Activated CD8-positive, alpha-beta memory T cell treated with anti-CD3 and anti-CD28 coated beads, Interleukin-2, amount 50 U/mL, for 1 hour (primary cell): ENCODE data around the gene RTL9.
"Not testable (repeated sequence)": the region's sequence is repeated elsewhere in the genome, so short reads cannot be mapped to it uniquely, and the experiment has no call there.

Source experiments
- DNase-seq: peaks from one replicate; pipeline ENCODE4 v3.0.0-alpha.2; 2020; ENCODE audit errors: extremely low read depth

RTL9 gene

DNA sequence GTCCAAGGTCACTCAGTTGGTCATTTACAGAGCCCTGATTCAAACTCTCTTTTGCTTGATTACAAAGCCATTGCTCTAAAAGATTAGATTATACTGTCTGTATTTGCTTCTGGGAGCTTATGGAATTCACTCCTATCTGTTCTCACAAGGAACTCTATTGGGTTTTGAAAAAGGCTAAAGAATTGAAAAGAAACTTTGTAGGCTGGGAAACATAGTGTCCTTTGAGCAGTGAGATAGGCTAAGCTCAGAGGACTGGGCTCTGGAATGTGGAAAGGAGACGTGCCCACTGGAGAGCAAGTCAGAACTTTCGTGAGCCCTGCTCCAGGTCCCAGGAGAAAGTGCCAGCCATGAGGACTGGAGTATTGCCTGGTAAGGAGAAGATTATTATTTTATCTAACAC, at the start of gene RTL9:
Gene RTL9 (plus strand): TSS at position 301 of the 400 bp plus-strand sequence. CDS start 91,770 bp downstream, outside the sequence.
- DNase-seq, result no peak

DNA sequence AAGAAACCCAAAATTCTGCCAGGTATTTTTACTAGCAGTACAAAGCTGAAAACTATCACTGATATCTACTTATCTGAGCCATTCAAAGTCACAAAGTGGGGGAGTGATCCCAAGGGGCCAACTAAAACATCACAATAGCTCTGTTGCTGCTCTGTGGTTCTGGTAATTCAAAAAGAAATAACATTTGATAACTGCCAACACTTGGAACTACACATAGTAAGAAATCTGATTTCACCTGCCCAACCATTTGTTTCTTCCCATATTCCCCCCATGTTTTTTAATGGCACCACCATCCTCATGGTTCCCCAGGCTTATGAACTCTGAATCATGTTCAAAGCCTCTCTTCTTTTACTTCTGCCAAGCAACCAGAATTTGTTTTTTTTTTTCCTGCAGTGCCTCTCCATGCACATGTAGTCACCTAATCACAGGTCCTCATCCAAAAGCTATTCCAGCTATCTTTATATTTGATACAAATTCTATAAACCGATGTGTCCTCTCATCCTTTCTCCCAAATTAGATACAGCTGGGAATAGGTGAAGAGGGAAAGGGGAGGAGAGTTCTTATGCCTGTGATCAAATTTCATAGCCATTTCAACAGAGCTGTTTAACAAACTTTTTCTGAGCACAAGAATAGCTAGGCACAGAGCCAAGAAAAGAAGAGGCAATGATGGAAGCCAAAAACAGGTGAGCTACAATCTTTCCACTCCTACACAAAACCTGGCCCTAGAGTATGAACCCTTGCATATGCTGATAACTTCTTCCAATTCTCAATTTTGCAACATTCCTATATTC, 48.5 kb upstream of the RTL9 start:
- DNase-seq, result no peak

DNA sequence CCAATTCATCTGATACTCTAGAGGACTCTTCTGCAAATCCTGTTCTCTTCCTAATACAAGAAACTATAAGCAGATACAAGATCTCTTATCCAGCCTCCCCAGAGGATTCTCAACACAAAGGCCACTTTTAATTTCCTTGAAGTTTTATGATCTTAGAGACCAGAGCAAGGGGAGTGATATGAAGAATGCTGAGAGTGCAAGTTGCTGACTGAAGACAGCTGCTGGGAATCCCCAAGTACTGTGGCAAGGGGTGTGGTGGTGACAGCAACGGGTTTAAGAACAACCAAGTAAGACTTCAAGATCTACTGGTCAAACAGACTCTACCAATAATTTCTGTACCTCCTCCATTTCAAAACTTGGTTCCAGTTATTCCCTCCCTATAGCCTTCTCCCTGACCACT, 47.8 kb upstream of the RTL9 start:
- DNase-seq, result no peak

DNA sequence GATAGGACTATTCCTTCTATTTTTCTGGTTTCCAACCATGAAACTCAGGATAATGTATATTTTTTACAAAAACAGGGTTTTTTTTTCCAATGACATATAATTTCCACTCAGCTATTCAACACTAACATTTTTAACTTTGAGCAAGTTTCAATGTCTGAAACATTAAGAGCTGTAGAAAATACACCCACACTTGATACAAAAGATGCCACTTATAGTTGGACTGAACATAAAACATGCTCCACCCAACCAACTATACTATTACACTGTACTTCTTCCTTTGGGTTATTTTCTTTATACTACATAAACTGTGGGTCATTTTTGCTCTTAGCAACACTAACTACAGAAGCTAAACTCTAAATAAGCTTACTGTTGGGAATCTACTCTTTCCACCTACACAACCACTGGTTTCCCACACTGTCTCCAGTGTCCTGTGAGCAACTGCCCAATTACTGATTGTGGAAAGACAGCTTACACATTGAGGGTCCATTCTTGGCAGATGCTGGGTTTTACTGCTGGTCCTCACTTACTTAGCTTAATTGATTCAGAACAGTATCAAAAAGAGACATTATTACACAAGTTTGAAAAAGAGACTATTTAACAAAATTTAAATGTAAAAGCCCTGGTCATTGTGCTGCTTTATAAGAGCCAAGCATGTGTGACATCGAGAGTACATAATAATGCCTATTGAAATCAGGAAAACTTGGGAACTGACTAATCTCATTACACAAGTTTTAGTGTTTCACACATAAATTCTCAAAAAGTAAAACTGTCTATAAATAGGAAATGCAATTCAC, 47.0 kb upstream of the RTL9 start:
- DNase-seq, result no peak

DNA sequence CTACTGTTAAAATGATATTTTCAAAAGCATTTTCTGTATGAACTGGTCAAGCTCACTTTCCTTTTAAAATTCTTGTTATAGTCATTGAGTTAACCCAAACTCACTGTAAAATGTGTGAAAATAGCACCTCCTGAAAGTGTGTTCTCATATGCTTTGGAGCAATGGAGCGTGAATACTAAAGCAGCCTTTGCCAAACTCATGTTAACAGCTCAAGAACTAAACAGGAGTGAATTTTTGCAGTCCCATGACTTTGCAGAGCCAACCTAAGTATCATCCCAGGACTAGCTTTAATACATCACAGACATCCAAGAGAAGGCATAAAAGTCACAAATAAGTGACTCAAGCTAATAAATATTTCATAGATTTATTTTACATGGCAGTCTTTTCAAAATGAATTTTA, 43.1 kb upstream of the RTL9 start:
- no peak for DNase-seq

DNA sequence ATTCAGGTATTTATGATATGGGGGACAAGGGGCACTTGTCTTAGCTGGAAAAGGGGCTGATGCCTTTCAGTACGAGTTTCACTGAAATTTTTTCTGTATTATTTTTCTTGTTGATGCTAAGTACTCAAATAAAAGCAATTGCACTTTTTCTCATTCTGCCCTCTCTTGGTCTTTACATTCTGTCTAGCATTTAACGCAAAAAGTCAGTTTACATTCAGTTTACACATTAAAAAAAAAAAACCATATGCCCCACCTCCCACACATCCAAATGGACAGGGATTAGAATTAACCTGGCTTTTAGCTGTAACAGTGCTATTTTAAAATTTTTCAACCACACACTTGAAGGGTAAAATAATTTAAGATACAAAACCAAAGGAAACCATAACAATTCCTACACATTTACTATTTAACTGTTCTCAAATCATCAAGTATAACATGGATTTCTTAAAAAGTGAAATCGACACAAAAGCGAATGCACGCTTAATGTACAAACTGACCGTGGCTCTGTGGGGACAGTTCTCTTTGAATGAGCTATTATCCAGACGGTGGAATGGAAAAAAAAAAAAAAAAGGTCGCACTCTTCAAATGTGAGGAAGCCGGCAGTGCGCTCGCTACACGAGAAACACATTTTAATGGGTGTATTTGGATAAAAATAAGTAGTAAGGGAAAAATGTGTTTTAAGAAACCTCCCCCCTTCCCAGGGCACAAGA, 42.1 kb upstream of the RTL9 start:
- DNase-seq, result no peak

DNA sequence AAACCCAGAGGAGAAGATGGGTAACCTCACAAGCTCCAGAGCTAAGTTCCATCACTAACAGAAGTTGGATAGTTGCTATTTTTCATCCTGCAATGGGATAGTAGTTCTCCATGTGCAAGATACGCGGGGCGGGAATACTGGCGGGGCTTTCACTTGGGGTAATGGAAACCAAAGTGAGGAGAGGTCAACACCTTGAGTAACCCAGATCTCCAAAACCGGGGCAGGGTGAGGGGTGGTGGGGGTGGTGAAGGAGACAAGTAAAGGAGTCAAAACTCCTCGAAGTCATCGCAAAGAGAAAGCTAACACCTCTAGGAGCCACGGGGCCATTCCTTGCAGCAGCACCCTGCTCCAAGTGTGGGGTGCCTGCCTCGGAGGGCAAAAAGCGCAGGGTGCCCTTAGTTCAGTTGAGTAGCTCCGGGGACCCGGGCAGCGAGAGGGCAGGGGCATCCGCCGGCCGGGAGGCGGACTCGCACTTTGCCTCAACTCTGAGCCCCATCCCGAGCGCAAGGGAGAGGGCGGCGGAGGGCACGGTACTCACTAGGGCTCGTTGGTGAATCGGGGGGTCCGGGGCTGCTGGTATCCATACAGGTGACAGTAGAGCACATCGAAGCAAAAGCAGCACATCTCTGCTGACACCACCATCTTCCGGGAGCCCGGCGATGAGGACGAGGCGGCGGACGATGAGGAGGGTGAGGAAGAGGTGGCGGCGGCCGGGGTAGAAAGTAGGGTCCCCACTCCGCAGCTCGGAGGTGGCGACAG, 41.4 kb upstream of the RTL9 start:
- DNase-seq, result no peak

DNA sequence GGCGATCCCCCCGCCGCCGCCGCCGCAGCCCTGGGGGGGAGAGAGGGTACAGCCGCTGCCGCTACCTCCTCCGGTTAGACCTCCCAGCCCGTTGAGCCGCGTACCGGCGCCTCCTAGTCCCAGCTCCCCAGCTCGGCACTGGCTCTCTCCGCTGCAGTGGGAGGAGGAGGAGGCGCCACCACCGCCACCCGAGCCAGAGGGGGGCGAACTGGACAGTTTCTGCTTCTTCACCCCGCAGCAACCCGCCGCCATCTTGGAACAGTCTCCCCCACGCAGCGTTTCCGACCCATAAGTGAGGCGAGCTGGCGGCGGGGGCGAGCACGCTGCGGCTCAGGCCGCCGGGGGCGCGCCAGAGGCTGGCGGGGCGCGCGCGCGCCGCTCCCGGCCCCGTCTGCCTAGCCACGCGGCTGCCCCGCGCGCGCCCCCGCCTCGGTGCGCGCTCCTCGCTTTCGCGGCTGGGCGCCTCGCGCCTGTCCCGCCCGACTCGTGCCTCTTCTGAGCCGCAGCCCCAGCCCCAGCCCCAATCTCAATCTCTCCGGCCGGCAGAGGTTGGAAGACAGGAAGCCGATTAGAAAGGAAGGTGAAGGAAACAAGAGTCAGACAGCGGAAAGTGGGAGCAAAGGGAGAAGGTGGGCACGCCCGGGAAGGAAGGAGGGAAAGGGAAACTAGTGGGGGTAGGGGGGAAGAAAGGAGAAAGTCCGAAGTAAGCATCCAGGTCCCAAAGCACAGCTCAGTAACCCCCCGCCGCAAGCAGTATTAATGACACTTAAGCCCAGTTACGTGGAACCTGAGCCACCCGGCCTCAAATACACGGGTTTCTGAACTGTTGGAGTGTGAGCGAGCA, 40.6 kb upstream of the RTL9 start, which contains the start of gene AMMECR1:
Gene AMMECR1 (minus strand): TSS at position 266 of the 844 bp plus-strand sequence. CDS start 14 bp downstream, at position 252.
- DNase-seq, result peak; percentile 61

DNA sequence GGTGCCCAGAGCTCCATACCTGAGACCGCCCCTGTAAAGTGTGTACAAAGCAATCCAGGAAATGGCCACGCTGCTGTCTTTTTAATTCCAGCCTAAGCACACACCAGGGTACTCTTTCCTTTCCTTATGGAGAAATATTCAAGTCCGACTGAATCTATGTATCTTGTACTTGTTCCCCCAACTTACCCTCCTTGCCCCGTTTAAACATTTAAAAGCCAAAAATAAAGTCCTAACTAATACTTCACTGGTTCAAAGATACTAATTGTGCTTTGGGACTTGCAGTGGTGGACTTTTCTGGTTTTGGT, 40.0 kb upstream of the RTL9 start:
- no peak for DNase-seq

DNA sequence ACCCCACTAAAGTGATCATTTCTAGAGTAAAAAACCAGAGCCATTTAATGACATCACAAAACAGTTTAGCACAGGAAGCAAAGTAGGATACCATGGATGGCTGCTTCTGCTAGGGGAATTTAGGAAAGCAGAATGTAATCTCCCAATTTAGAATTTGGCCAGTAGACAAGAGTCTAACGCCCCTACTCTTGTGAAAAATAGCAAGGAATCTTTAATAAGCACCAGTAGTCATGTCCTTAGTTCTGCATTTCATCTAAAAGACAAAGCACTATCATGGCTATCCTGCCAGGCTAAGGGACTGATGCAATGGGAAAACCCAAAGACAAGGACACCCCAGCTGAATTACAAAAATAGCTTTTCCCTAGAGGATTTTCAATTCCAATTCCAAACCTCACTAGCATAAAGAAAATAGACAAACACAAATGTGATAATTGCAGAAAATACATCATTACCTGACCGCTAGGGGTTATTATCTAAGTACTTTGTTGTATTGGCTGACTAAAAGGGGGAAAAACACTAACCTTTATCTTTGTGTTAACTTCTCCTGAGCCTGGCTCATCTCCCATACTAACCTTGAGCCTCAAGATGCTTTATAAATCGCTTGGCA, 38.2 kb upstream of the RTL9 start:
- no peak for DNase-seq

DNA sequence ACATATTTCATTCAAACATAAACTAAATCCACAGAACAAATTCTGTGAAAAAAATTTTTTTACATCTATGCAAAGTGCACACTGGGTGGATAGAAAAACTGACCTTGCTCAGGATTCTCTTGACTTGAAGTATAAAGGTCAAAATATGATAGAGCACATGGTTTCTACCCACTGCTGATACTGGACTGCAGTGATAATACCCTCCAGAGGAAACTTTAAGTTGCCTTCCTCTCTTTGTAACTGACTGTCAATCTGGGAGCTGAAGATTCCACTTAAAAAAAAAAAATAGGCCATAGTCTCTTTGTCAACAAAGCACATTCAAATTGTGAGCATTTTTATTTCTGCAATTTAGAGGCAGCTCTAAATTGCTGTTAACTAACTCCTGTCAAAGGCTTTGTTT, 37.6 kb upstream of the RTL9 start:
- DNase-seq, result no peak

DNA sequence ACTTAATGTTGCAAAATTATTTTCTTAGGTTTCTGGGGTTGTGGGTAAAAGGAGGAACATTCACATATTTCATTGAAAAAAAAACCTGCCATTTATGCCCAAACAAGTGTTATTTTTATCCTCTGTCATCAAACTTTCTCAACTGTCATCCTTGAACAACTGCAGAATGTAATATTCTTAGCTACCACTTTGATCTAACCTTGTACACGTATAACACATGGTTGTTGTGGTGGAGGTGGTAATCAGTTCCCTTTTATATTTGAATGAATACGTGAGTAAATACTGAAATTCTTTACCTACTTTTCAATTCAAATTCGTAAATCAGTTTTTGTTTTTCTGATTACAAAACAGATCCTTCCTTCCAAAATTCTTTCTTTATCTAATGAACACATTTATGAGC, 37.0 kb upstream of the RTL9 start:
- no peak for DNase-seq

DNA sequence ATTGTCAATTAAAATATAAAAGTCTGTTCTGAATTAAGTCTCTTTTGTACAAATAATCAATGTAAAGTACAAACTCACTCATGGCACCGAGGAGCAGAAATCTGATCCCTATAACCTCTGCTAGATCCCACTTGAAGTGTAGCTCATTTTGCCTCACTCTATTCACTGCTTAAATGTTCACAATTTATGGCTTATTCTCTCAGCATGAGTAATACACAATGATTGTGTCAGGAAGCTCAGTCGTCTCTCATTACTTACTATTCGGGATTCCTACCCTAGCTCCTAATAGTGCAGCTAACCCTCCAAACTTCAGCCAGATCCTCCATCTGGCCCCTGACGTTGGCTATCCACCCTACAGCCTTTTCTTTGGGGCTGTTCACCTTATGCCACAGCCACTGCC, 36.0 kb upstream of the RTL9 start:
- DNase-seq, result no peak

DNA sequence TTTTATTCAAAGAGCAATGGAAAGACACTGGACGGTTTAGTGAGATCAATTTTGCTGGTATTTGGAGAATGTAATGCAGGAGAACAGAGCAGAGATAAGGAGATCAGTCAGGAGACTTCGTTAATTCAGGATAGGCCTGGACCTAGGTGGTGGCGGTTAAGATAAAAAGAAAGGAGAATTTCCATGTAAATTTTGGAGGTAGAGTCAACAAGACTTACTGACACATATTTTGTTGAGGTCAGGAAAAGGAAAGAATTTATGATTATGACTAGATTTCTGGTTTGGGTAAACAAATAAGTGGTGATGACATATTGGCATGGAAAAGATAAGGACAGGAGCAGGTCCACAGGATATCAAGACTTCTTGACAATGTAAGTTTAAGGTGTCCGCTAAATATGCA, 31.9 kb upstream of the RTL9 start:
- DNase-seq, result no peak

DNA sequence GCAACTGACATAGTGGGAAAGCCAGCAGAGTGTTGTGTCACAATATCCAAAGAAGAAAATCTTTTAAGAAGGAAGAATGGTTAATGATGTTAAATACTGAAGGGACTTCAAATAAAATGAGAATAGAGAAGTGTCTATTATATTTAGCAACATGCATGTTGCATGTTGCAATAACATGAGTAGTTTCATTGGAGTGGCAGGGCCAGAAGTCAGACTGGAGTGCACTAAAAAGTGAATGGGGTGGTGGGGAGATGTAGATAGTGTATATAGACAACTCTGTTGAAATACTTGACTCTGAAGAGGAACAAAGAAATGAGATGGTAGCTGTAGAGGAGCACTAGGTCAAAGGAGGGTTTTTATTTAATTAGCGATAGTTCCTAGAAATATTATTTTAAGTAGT, 31.3 kb upstream of the RTL9 start:
- DNase-seq, result no peak

DNA sequence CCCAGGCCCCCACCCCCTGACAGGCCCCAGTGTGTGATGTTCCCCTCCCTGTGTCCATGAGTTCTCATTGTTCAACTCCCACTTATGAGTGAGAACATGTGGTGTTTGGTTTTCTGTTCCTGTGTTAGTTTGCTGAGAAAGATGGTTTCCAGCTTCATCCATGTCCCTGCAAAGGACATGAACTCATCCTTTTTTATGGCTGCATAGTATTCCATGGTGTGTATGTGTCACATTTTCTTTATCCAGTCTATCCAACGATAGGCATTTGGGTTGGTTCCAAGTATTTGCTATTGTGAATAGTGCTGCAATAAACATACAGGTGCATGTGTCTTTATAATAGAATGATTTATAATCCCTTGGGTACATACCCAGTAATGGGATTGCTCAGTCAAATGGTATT, 30.0 kb upstream of the RTL9 start:
- DNase-seq, result not testable (repeated sequence)

DNA sequence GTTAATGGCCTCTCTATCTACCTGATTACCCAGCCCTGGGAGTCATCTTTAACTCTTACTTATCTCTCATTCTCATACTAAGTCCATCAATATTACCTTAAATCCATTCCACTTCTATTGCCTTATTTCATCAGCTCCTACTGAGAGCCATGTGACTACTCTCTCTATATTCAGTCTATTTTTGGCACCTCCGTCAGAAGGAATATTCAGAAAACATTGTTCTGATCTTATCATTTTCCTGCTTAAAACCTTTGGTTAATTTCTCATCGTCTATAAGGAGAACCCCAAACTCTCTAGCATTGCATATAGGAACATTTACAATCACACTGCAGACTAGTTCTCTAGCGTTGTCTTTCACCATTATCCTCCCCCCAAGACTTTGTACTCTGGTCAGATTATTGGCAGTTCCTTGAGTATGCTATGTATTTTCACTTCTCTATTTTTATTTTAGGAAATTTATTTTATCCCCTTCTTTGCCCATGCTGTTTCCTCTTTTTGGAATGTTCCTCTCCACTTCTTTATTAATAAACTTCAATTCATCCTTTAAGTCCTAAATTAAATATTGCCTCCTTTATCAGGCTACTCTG, 27.1 kb upstream of the RTL9 start:
- DNase-seq, result no peak

DNA sequence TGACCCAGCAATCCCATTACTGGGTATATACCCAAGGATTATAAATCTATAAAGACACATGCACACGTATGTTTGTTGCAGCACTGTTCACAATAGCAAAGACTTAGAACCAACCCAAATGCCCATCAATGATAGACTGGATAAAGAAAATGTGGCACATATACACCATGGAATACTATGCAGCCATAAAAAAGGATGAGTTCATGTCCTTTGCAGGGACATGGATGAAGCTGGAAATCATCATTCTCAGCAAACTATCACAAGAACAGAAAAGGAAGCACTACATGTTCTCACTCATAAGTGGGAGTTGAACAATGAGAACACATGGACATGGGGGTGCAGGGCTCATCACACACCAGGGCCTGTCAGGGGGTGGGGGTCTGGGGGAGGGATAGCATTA, 25.2 kb upstream of the RTL9 start:
- not testable (repeated sequence) for DNase-seq

DNA sequence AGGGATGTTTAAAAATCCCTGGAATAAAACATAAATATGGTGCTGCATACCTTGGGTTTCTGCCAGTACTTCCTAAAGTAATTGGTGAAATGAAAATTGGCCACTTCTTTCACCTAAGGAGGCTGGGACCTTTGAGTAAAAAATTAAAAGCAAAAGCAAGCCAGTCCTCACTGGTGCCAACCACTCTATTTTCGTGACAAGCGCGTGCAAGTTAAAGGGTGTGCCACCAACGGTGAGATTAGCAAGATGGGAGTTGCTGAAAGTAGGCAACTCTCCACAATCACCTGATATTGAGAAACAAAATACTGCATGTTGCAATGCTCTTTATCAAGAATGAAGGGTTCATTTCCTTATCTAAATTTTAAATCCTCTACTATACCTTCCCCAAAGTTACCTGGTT, 19.7 kb upstream of the RTL9 start:
- DNase-seq, result no peak
